IMR-90 (cell line): ENCODE results near the gene PRR18. TPM values are rescaled to one million over a fixed set of nuclear protein-coding genes. Genes with fewer than 3 reads are reported as not detected.

Experiments
- ATAC-seq: fragments of 200-7000 bp; cut with Tn5 transposase; 2 replicates; pipeline ENCODE4 v1.9.1; 2020; ENCODE audit warnings: low read depth, mild to moderate bottlenecking, moderate library complexity
- BruUV-seq: library from RNA; stranded (reverse); fragments of 400-500 nt; replicated peaks from 2 replicates; lab custom pipeline; 2021; lab: Mats Ljungman, UMichigan
- CTCF ChIA-PET: fragments of 300-600 bp; formaldehyde crosslinking; extraction: SDS; loops from one replicate; lab custom pipeline; 2021; ENCODE audit warnings: antibody characterized with exemption; lab: Yijun Ruan, JAX
- POLR2A ChIA-PET: fragments of 300-600 bp; sonication (Branson Sonifier 250); formaldehyde crosslinking; loops from one replicate; lab custom pipeline; 2022; ENCODE audit warnings: antibody characterized with exemption; ENCODE audit not compliant: unreplicated experiment; lab: Charles Lee
- DNase-seq: peaks from one replicate; pipeline ENCODE4 v3.0.0; 2013
- H2AFZ ChIP-seq: replicated peaks from 2 replicates; pipeline ENCODE3; 2013; ENCODE audit warnings: low read length, mild to moderate bottlenecking; ENCODE audit not compliant: poor library complexity
- H2AK5ac ChIP-seq: 2 replicates; pipeline ENCODE4 v1.6.1; 2013; ENCODE audit warnings: low read depth, low read length, inconsistent platforms
- H2AK9ac ChIP-seq: replicated peaks from 2 replicates; pipeline ENCODE3; 2013; ENCODE audit warnings: mild to moderate bottlenecking, low read depth, low read length, moderate library complexity; ENCODE audit not compliant: poor library complexity
- H2BK120ac ChIP-seq: 2 replicates; pipeline ENCODE4 v1.6.1; 2013; ENCODE audit warnings: low read depth, low read length, inconsistent platforms
- H2BK15ac ChIP-seq: 3 replicates; pipeline ENCODE4 v1.6.1; 2013; ENCODE audit warnings: low read depth, low read length, inconsistent platforms
- H2BK20ac ChIP-seq: 2 replicates; pipeline ENCODE4 v1.6.1; 2013; ENCODE audit warnings: low read depth, mild to moderate bottlenecking, inconsistent platforms, low read length, moderate library complexity
- H2BK5ac ChIP-seq: 2 replicates; pipeline ENCODE4 v1.6.1; 2013; ENCODE audit warnings: mild to moderate bottlenecking, low read depth, low read length, inconsistent platforms; ENCODE audit not compliant: poor library complexity, severe bottlenecking
- H3K14ac ChIP-seq: replicated peaks from 2 replicates; pipeline ENCODE4 v1.6.1; 2013; ENCODE audit warnings: low read depth, low read length, inconsistent platforms
- H3K18ac ChIP-seq: 2 replicates; pipeline ENCODE4 v1.6.1; 2013; ENCODE audit warnings: low read depth, low read length, control low read depth
- H3K23ac ChIP-seq: 2 replicates; pipeline ENCODE4 v1.6.1; 2013; ENCODE audit warnings: low read depth, low read length, inconsistent platforms
- H3K27ac ChIP-seq: 2 replicates; pipeline ENCODE4 v1.5.1; 2013; ENCODE audit warnings: mild to moderate bottlenecking, control low read depth, low read length; ENCODE audit not compliant: insufficient read depth
- H3K27me3 ChIP-seq: 2 replicates; pipeline ENCODE4 v1.6.1; 2013; ENCODE audit warnings: low read length; ENCODE audit not compliant: control insufficient read depth, insufficient read depth
- H3K36me3 ChIP-seq: 2 replicates; pipeline ENCODE4 v1.6.1; 2013; ENCODE audit warnings: low read length, mixed read lengths; ENCODE audit not compliant: control insufficient read depth, insufficient read depth
- H3K4ac ChIP-seq: 2 replicates; pipeline ENCODE4 v1.6.1; 2013; ENCODE audit warnings: low read depth, low read length, inconsistent platforms
- H3K4me1 ChIP-seq: 2 replicates; pipeline ENCODE4 v1.6.1; 2013; ENCODE audit warnings: low read length, mixed read lengths; ENCODE audit not compliant: control insufficient read depth, insufficient read depth
- H3K4me2 ChIP-seq: 2 replicates; pipeline ENCODE4 v1.6.1; 2013; ENCODE audit warnings: low read depth, mild to moderate bottlenecking, control low read depth, low read length, moderate library complexity
- H3K4me3 ChIP-seq: 2 replicates; pipeline ENCODE4 v1.5.1; 2013; ENCODE audit warnings: low read depth, mild to moderate bottlenecking, control low read depth, low read length, moderate library complexity; ENCODE audit not compliant: insufficient read depth
- H3K56ac ChIP-seq: 2 replicates; pipeline ENCODE4 v1.6.1; 2013; ENCODE audit warnings: low read length, inconsistent platforms; ENCODE audit not compliant: insufficient read depth; ENCODE audit errors: extremely low read depth
- H3K79me1 ChIP-seq, 2 experiments: 2 replicates each; pipeline ENCODE4 v1.6.1; 2013; ENCODE audit warnings: low read length in 2 of 2, inconsistent platforms in 1 of 2, low read depth in 1 of 2
- H3K9ac ChIP-seq: 2 replicates; pipeline ENCODE4 v1.6.1; 2013; ENCODE audit warnings: low read depth, low read length, control low read depth
- H3K9me1 ChIP-seq: 2 replicates; pipeline ENCODE4 v1.6.1; 2013; ENCODE audit warnings: low read length, inconsistent platforms; ENCODE audit not compliant: insufficient read depth
- H3K9me3 ChIP-seq: 2 replicates; pipeline ENCODE4 v1.6.1; 2013; ENCODE audit warnings: low read length; ENCODE audit not compliant: control insufficient read depth, insufficient read depth
- H4K20me1 ChIP-seq: 2 replicates; pipeline ENCODE4 v1.6.1; 2013; ENCODE audit warnings: low read length, inconsistent platforms; ENCODE audit not compliant: insufficient read depth
- H4K5ac ChIP-seq: 2 replicates; pipeline ENCODE4 v1.6.1; 2013; ENCODE audit warnings: mild to moderate bottlenecking, low read depth, low read length, control low read depth
- H4K8ac ChIP-seq, 2 experiments: 2 replicates each; pipeline ENCODE4 v1.6.1; 2013; ENCODE audit warnings: low read depth in 2 of 2, low read length in 2 of 2, control low read depth in 1 of 2, inconsistent platforms in 1 of 2
- H4K91ac ChIP-seq: 2 replicates; pipeline ENCODE4 v1.6.1; 2013; ENCODE audit warnings: low read depth, low read length, inconsistent platforms; ENCODE audit not compliant: insufficient read depth
- ELK1 ChIP-seq: fragments of 150-350 bp; IDR thresholded peaks from 2 replicates; pipeline ENCODE4 v1.6.1; 2016; ENCODE audit warnings: low read depth, mild to moderate bottlenecking, low read length, moderate library complexity, borderline replicate concordance
- FOS ChIP-seq: fragments of 150-350 bp; IDR thresholded peaks from 2 replicates; pipeline ENCODE4 v1.6.1; 2016; ENCODE audit warnings: low read depth, low read length
- MAFK ChIP-seq: IDR thresholded peaks from 2 replicates; pipeline ENCODE4 v1.6.1; 2012; ENCODE audit warnings: low read depth, low read length, improper control_type of control experiment
- MAZ ChIP-seq: IDR thresholded peaks from 2 replicates; pipeline ENCODE4 v1.6.1; 2012; ENCODE audit warnings: low read depth, mild to moderate bottlenecking, low read length, improper control_type of control experiment, moderate library complexity, borderline replicate concordance
- NFE2L2 ChIP-seq: fragments of 150-350 bp; IDR thresholded peaks from 2 replicates; pipeline ENCODE4 v1.6.1; 2016; ENCODE audit warnings: low read depth, mild to moderate bottlenecking, low read length
- RFX5 ChIP-seq: IDR thresholded peaks from 2 replicates; pipeline ENCODE4 v1.8.0; 2012; ENCODE audit warnings: low read depth, mild to moderate bottlenecking, low read length, moderate library complexity
- USF2 ChIP-seq: fragments of 150-350 bp; IDR thresholded peaks from 2 replicates; pipeline ENCODE4 v1.6.1; 2017; ENCODE audit warnings: mild to moderate bottlenecking, antibody characterized with exemption, low read length, low read depth
- dilution Hi-C: fragments of 300-500 bp; cut with HindIII; formaldehyde crosslinking; loops from one replicate; pipeline ENCODE4 v1.14.3; 2018; ENCODE audit warnings: low sequenced_read_pairs; ENCODE audit not compliant: unreplicated experiment
- in situ Hi-C: fragments of 300-500 bp; cut with MboI; formaldehyde crosslinking; loops from 3 replicates; pipeline ENCODE4 v1.14.3; 2019; ENCODE audit warnings: low sequenced_read_pairs, inconsistent platforms, mixed read lengths
- intact Hi-C: fragments of 100-400 bp; cut with micrococcal nuclease; formaldehyde crosslinking; loops from 2 replicates; pipeline ENCODE4 v1.10.0; 2022
- polyA plus RNA-seq, 3 experiments: library from polyadenylated mRNA; depleted of rRNA; stranded (reverse); fragments of >200 nt; gene quantifications; 2 replicates each; pipeline ENCODE4 v1.2.3, GENCODE V29; 2012; ENCODE audit warnings: low replicate concordance in 1 of 3
- total RNA-seq: library from RNA; depleted of rRNA; stranded (reverse); fragments of >200 nt; gene quantifications from 2 replicates; pipeline ENCODE4 v1.2.3, GENCODE V29; 2012

PRR18 gene
- total and polyA plus RNA-seq, 2 of the 4 experiments (the other 2 are of a cell fraction) = not detected

GRCh38 chr6:166352923-166353322 lies 44.7 kb upstream of the PRR18 start:
- peaks cover 19% of the 10 kb centered on the region for H3K27me3 ChIP-seq
- no peak overlapping the region for H2AK9ac ChIP-seq
- ChIA-PET CTCF (no interaction called here), POLR2A (no interaction called here)
- BruUV-seq = no TSS peak
- ATAC-seq = no peak
- H3K4me2 ChIP-seq = no peak overlapping the region
- H2BK20ac ChIP-seq = no peak overlapping the region
- intact Hi-C loops = no loop called here
- H3K4me1 ChIP-seq = peaks cover 2% of the 10 kb centered on the region; the same call in 1 of the 2 replicates
- TF ChIP-seq MAFK (no peak), NFE2L2 (no peak), RFX5 (no peak), ELK1 (no peak), MAZ (no peak), FOS (no peak), USF2 (no peak)
- no peak overlapping the region for H4K5ac ChIP-seq
- no peak overlapping the region for H3K18ac ChIP-seq
- no peak overlapping the region for H3K4me3 ChIP-seq
- no peak overlapping the region for H4K8ac ChIP-seq
- no peak overlapping the region for H4K91ac ChIP-seq
- no peak overlapping the region for H3K14ac ChIP-seq
- H3K9me1 ChIP-seq = no peaks in the 10 kb centered on the region
- no peak overlapping the region for H3K9ac ChIP-seq
- no peak overlapping the region for H2BK15ac ChIP-seq
- H3K9me3 ChIP-seq = no peaks in the 10 kb centered on the region; the same call in 1 of the 2 replicates
- H2BK120ac ChIP-seq = no peak overlapping the region
- H2AFZ ChIP-seq = no peak overlapping the region
- H2AK5ac ChIP-seq = no peak overlapping the region
- no peaks in the 10 kb centered on the region for H3K36me3 ChIP-seq
- in situ Hi-C loops = no loop called here
- no peak overlapping the region for H3K23ac ChIP-seq
- H3K4ac ChIP-seq = no peak overlapping the region
- DNase-seq = no peak
- H3K27ac ChIP-seq = no peak overlapping the region
- no peaks in the 10 kb centered on the region for H4K20me1 ChIP-seq
- no peak overlapping the region for H3K56ac ChIP-seq
- dilution Hi-C loops = no loop called here
- no peak overlapping the region for H2BK5ac ChIP-seq
- no peaks in the 10 kb centered on the region for H3K79me1 ChIP-seq
